ENCODE results near the gene METTL13.

DNA sequence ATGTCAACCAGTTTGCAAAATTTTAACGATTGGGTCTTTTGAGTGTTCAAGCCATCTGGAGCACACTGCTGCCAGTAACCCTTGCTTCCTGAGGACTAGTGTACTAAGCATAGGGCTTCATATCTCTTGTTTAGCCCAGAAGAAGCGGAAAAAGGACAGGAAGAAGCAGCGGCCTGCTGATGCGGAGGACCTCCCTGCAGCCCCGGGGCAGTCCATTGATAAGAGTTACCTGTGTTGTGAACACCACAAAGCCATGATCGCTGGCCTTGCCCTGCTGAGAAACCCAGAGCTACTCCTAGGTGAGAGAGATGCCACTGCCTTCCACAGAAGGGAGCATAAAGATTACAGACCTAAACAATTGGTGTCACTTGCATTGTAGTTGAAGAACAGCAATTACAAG is 8.9 kb downstream of the METTL13 start:
- no peak for TF ChIP-seq POLR2AphosphoS5 (IDR thresholded peaks at IDR 0.05)
- TF ChIP-seq, protein P1, sequence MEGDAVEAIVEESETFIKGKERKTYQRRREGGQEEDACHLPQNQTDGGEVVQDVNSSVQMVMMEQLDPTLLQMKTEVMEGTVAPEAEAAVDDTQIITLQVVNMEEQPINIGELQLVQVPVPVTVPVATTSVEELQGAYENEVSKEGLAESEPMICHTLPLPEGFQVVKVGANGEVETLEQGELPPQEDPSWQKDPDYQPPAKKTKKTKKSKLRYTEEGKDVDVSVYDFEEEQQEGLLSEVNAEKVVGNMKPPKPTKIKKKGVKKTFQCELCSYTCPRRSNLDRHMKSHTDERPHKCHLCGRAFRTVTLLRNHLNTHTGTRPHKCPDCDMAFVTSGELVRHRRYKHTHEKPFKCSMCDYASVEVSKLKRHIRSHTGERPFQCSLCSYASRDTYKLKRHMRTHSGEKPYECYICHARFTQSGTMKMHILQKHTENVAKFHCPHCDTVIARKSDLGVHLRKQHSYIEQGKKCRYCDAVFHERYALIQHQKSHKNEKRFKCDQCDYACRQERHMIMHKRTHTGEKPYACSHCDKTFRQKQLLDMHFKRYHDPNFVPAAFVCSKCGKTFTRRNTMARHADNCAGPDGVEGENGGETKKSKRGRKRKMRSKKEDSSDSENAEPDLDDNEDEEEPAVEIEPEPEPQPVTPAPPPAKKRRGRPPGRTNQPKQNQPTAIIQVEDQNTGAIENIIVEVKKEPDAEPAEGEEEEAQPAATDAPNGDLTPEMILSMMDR (IDR thresholded peaks at IDR 0.05; ENCODE audit: poor library complexity, severe bottlenecking): no peak

Measured in neural cell (in vitro differentiated cells).